ENCODE measurements around the gene KIZ. TPM values are rescaled to one million over a fixed set of nuclear protein-coding genes. Genes with fewer than 3 reads are reported as not detected.

The KIZ gene
- total RNA-seq, 2 experiments from 2014 or later: 31.1 to 33.8 TPM

DNA sequence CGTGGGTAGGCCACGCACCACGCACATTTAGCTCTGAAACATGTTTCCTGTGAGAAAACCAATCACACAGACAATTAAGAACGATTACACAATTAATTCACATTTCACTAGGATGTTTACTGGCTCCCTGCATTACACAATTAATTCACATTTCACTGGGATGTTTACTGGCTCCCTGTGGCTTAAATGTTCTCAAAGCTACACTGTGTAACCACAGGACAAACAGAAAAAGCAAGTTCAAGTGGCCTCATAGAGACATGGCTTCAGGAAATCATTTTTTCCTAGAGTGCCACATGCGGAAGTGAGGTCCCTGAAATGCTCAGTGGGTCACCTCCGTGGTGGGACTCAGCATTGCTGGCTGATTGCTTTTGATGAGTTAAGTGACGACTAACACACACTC, 115.5 kb downstream of the KIZ start:
- ChIA-PET CTCF (interaction anchor here (1.1 kb wide), 1 partner anchor 264 kb away, joined by 3 read pairs; no protein-coding TSS in a partner anchor), POLR2A (interaction anchor here (0.9 kb wide), 1 partner anchor 43 kb away, joined by 3 read pairs; no protein-coding TSS in a partner anchor)
- no peaks in the 10 kb centered on the region for H3K27me3 Mint-ChIP-seq
- H3K9me3 Mint-ChIP-seq: no peaks in the 10 kb centered on the region
- no peak overlapping the region for H3K4me3 Mint-ChIP-seq
- Histone ChIP-seq H3K9me3 (ENCODE audit: control insufficient read depth in 1 of 2, insufficient read depth in 1 of 2, low read length in 2 of 2) (no peaks in the 10 kb centered on the region), H3K4me1 (ENCODE audit: insufficient read depth, low read length) (no peaks in the 10 kb centered on the region), H3K27me3 (ENCODE audit: control insufficient read depth in 1 of 2, insufficient read depth in 2 of 2, low read length in 2 of 2) (no peaks in the 10 kb centered on the region), H3K4me3 (ENCODE audit: low read length) (no peak overlapping the region), H3K27ac (ENCODE audit: low read depth in 1 of 2, low read length in 2 of 2) (no peak overlapping the region), H3K36me3 (ENCODE audit: insufficient read depth, low read length) (peaks cover 19% of the 10 kb centered on the region)
- intact Hi-C loops (cut with DNase I, micrococcal nuclease): no loop called here
- peaks cover 61% of the 10 kb centered on the region for H3K36me3 Mint-ChIP-seq (ENCODE audit: low read depth)
- ATAC-seq (ENCODE audit: poor library complexity): no peak
- TF ChIP-seq, protein P1, sequence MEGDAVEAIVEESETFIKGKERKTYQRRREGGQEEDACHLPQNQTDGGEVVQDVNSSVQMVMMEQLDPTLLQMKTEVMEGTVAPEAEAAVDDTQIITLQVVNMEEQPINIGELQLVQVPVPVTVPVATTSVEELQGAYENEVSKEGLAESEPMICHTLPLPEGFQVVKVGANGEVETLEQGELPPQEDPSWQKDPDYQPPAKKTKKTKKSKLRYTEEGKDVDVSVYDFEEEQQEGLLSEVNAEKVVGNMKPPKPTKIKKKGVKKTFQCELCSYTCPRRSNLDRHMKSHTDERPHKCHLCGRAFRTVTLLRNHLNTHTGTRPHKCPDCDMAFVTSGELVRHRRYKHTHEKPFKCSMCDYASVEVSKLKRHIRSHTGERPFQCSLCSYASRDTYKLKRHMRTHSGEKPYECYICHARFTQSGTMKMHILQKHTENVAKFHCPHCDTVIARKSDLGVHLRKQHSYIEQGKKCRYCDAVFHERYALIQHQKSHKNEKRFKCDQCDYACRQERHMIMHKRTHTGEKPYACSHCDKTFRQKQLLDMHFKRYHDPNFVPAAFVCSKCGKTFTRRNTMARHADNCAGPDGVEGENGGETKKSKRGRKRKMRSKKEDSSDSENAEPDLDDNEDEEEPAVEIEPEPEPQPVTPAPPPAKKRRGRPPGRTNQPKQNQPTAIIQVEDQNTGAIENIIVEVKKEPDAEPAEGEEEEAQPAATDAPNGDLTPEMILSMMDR (IDR thresholded peaks at IDR 0.05): no peak
- H3K27ac Mint-ChIP-seq: no peak overlapping the region
- DNase-seq: no peak
- no peaks in the 10 kb centered on the region for H3K4me1 Mint-ChIP-seq (ENCODE audit: low read depth)

DNA sequence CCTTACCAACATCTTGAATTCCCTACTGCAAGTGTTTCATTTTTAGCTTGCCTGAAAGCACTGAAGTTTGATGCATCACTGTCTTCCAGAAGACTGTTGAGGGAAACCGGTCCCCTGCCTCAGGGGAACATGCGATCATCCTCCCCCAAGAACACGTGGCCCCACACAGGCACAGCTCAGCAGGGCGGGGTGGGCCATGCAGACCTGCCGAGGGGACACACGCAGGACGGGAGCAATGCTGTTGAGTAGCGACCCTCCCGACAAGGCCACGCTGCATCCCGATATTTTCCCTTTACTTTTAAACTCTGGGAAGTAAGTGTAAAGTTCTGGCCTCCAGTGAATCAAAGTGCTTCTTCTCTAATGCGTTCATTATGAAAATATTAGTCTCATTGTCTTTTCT, 117.9 kb downstream of the KIZ start:
- ATAC-seq (ENCODE audit: poor library complexity): no peak
- no peaks in the 10 kb centered on the region for H3K9me3 ChIP-seq (ENCODE audit: control insufficient read depth in 1 of 2, insufficient read depth in 1 of 2, low read length in 2 of 2)
- TF ChIP-seq, protein P1 (IDR thresholded peaks at IDR 0.05): no peak
- no peak overlapping the region for H3K4me3 ChIP-seq (ENCODE audit: low read length)
- no peaks in the 10 kb centered on the region for H3K4me1 Mint-ChIP-seq (ENCODE audit: low read depth)
- H3K4me1 ChIP-seq (ENCODE audit: insufficient read depth, low read length): no peaks in the 10 kb centered on the region
- H3K27ac ChIP-seq (ENCODE audit: low read depth in 1 of 2, low read length in 2 of 2): no peak overlapping the region
- POLR2A ChIA-PET: no interaction called here
- DNase-seq: no peak
- intact Hi-C loops (cut with DNase I, micrococcal nuclease): no loop called here
- CTCF ChIA-PET: no interaction called here
- H3K9me3 Mint-ChIP-seq: no peaks in the 10 kb centered on the region
- H3K36me3 ChIP-seq (ENCODE audit: insufficient read depth, low read length): peaks cover 19% of the 10 kb centered on the region
- no peaks in the 10 kb centered on the region for H3K27me3 Mint-ChIP-seq
- H3K27me3 ChIP-seq (ENCODE audit: control insufficient read depth in 1 of 2, insufficient read depth in 2 of 2, low read length in 2 of 2): no peaks in the 10 kb centered on the region
- H3K36me3 Mint-ChIP-seq (ENCODE audit: low read depth): peaks cover 56% of the 10 kb centered on the region
- H3K4me3 Mint-ChIP-seq: no peak overlapping the region
- H3K27ac Mint-ChIP-seq: no peak overlapping the region

DNA sequence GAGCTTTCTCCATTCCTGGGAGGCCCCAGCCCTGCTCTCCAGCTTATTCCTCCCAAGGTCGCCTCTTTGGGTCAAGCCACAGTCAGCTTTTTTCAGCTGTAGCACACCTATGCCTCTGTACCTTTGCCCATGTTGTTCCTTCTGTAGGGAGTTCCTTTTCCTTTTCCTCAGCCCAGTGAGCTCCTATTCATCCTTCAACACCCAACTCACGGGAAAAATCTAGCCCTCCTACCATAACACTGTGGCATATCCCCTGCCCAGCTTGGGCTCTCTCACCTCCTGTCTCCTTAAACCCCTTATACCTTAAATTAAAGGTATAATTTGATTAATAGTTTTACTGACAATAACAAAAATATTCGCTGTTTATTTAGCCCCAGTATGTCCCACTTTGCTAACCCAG, 118.9 kb downstream of the KIZ start:
- H3K27ac Mint-ChIP-seq: no peak overlapping the region
- intact Hi-C loops (cut with DNase I, micrococcal nuclease): no loop called here
- Histone ChIP-seq H3K4me1 (ENCODE audit: insufficient read depth, low read length) (no peaks in the 10 kb centered on the region), H3K36me3 (ENCODE audit: insufficient read depth, low read length) (peaks cover 19% of the 10 kb centered on the region), H3K27ac (ENCODE audit: low read depth in 1 of 2, low read length in 2 of 2) (no peak overlapping the region), H3K4me3 (ENCODE audit: low read length) (no peak overlapping the region), H3K9me3 (ENCODE audit: control insufficient read depth in 1 of 2, insufficient read depth in 1 of 2, low read length in 2 of 2) (no peaks in the 10 kb centered on the region), H3K27me3 (ENCODE audit: control insufficient read depth in 1 of 2, insufficient read depth in 2 of 2, low read length in 2 of 2) (no peaks in the 10 kb centered on the region)
- ChIA-PET CTCF (interaction anchor here (3.4 kb wide), 1 partner anchor 9 kb away, joined by 9 read pairs; no protein-coding TSS in a partner anchor), POLR2A (interaction anchor here (0.5 kb wide), 1 partner anchor 10 kb away, joined by 3 read pairs; no protein-coding TSS in a partner anchor)
- H3K9me3 Mint-ChIP-seq: no peaks in the 10 kb centered on the region
- H3K27me3 Mint-ChIP-seq: no peaks in the 10 kb centered on the region
- H3K4me3 Mint-ChIP-seq: no peak overlapping the region
- no peaks in the 10 kb centered on the region for H3K4me1 Mint-ChIP-seq (ENCODE audit: low read depth)
- ATAC-seq (ENCODE audit: poor library complexity): no peak
- peaks cover 47% of the 10 kb centered on the region for H3K36me3 Mint-ChIP-seq (ENCODE audit: low read depth)
- TF ChIP-seq, protein P1 (IDR thresholded peaks at IDR 0.05): no peak
- no peak for DNase-seq
